Stromal cell of bone marrow (primary cell): ENCODE measurements around the gene ZNF367.

Experiments used
- DNase-seq: peaks from one replicate; pipeline ENCODE4 v3.0.0-alpha.2; 2012; ENCODE audit warnings: low read depth

The ZNF367 gene

DNA sequence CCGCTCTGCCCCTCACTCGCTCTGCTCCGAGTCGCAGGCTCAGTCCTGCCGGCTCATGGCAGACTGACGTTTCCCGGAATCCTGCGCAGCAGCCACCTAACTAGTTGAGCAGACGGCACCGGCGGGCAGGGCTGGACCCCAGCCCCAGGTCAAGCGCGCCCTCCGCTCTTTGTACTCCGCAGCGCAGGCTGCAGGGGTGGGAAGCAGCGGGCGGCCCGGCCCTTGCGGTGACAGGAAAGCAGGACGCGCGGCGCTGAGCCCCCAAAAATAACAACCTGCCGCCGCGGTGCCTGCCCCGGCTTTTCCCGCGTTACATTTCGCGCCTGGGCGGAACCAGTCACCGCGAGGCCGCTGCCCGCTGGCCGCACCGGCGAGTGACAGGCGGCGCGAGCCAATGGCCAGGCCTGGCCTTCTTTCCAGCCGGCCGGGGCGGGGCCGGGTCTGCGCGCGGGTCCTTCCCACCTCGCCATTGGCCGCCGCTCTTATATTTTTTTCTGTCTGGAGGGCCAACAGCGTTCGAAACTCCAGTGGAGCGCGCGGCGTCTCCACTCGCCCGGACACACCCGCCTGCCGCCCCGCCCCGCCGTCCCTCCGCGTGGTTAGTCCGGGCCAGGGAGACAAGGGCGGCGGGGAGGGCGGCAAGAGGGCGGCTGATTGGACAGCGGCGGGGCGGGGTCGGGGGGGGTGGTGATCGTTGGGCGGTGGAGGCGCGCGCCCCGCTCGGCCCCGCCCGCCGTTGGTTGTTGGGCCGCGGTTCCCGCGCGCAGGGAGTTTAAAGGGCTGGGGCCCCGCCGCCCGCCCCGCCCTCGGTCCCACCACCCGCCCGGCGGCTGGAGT lies at the start of gene ZNF367:
TSS of gene ZNF367 (minus strand) at position 288 of the 837 bp plus-strand sequence. CDS start 338 bp downstream, outside the sequence.
- peak; percentile 98 for DNase-seq

DNA sequence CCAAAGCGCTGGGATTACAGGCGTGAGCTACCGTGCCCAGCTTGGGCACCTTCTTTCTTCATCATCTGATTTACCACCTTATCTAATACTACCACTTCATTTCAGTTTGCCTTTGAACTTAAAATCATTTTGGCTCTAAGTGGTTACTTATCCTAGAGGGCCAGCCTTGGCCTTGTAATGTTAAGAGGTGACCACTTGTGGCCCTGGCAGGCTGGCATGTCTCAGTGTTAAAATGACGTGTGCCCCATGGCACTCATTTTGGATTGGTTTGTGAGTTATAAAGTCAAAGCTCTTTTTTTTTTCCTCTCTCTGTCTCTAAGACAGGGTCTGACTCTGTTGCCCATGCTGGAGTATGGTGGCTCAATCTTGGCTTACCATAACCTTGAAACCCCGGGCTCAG lies 49.6 kb upstream of the ZNF367 start:
- no peak for DNase-seq

DNA sequence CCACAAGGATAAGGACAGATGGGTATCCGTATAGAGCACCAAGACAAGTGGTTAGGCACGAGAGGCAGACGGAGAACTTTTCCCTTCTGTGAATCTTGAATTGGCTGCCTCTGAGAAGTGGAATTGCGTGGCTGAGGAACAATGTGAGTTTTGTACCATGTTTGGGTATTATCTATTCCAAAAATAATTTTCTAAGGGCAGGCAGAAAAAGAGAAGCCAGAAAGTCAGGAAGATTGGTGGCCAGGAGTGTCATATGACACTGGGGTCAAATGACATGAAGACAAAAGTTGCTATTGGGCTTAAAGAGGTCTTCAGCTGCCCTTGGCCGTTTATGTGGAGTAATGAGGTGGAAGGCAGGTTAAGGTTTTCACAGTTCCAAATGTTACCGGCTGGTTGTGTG lies 46.3 kb upstream of the ZNF367 start:
- no peak for DNase-seq

DNA sequence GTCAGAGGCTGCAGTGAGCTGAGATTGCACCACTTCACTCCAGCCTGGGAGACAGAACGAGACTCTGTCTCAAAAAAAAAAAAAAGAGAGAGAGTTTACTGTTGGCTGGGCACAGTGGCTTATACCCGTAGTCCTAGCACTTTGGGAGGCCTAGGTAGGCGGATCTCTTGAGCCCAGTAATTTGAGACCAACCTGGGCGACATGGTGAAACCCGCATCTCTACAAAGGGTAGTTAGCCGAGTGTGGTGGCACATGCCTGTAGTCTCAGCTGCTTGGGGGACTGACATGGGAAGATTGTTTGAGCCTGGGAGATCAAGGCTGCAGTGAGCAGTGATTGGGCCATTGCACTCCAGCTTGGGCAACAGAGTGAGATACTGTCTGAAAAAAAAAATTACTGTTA lies 44.4 kb upstream of the ZNF367 start:
- no peak for DNase-seq

DNA sequence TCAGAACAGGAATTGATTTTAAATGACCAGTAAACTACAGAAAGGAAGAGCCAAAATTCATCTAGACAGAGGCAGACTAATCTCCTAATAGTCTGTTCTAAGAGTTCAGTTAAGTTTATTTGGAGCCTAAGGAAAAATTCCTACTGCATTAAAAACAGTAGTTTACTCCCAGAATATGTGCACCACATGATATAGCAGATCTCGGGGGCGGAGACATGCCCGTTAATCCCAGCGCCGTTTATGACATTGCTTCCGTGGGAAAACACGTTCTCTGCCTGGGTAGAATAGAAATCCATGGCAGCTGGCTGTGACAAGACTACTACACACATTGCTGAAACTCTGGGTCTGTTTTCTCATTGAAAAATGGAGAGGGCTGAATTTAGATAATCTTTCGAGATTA lies 43.2 kb upstream of the ZNF367 start:
- DNase-seq, result no peak

DNA sequence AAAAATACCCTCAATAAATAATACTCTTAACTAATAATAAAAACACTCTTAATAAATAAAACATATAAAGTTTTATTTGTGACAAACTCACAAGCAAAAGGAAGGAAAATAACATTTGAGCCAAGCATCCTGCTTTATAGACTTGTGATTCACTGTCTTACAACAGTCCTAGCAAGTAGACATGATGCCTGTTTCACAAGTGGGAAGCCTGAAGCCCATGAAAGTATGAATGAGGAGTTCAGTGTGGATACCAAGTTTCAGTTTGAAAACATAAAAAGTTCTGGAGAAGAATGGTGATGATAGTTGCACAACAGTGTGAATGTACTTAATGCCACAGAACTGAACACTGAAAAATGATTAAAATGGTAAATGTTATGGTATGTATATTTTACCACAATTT lies 42.7 kb upstream of the ZNF367 start:
- peak; percentile 29 for DNase-seq

DNA sequence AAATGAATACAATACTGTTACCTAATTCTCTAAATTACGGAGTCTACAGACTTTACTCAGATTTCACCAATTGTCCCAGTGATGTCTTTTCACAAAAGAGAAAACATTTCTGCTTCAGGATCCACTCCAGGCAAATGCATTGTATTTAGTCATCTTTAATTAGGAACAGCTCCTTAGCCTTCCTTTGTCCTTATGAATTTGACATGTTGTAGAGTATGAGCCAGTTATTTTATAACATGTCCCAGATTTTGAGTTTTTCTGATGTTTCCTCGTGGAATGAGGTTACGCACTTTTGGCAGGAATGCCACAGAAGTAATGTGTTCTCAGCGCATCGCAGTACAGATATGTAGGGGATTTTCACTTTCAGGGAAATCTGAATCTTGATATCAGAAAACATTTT lies 42.3 kb upstream of the ZNF367 start:
- DNase-seq, result no peak

DNA sequence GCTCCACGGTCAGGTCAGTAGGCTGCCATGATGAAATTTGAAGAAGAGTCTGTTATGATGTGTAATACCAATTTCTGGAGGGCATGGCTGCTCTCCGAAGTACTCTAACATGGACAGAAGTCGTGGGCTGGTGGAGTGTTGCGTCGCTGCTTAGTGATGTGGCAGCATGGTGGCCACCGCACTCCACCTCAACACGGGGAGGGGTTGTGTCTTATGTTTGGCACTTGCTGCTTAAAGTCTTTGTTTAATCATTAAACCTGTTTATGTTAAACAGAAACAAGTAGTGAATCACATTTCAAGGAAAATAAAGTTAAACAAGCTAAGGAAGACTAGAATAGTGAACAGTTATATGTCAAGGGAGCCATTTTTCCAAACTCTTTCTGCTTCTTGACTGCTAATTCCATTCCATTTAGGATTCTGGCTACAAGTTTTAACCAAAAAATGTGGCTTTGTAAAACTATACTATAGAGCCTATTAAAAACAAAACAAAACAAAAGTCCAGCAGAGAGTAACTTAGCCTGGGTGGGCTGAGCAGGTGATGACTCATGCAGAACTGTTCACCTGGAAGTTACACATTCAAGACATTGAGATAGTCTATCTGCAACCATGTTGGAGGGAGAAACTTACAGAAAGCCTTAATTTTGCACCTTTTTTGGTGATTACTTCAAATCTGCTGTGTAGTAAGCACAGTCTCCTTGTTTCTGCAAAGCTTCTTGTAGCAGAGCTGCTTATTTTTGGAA lies 41.3 kb upstream of the ZNF367 start:
- DNase-seq, result no peak

DNA sequence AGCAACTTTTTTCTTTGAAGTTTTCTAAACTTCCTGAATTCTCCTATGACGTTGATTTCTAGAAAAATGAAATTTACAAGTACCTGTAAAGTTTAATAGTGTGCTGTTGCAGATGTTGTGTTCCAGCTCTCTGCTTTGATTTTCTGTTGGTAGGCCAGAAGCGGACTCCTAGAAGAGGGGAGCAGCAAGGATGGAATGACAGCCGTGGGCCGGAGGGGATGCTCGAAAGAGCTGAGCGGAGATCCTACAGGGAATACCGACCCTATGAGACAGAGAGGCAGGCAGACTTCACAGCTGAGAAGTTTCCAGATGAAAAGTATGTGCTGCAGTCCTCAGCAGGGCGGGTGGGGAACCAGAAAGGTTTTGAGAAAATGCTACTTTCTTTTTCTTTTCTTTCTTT lies 40.1 kb upstream of the ZNF367 start:
- no peak for DNase-seq

DNA sequence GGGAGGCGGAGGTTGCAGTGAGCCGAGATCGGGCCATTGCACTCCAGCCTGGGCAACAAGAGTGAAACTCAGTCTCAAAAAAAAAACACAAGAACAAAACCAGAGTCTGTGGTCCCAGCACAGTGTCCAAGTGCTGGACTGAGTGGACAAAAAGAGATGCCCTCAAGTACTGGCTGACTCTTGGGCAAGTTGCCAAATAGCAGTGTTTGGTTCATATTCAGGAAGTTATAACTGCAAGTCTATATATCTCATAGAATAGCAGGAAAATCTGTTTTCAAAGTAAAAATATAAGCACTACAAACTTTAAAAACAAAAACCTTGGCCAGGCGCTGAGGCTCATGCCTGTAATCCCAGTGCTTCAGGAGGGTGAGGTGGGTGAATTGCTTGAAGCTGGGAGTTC lies 39.1 kb upstream of the ZNF367 start:
- DNase-seq, result no peak

DNA sequence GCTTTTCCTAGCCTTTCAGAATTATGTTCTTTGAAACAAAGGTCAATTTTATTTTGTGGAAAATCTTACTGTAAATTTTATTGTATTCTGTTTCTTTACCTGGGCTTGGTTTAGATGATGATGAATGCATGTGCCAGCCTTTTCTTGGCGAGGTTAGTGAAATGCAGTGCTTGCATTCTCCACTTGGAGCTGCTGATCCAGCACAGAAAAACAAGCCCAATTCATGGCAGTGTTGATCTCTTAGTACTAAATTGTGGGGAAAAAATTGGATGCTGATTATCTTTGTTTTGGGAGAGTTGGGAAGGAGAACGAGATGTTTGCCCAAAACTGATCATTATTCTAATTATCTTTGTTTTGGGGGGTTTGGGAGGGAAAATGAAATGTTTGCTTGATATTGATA lies 35.5 kb upstream of the ZNF367 start:
- DNase-seq, result peak; percentile 59

DNA sequence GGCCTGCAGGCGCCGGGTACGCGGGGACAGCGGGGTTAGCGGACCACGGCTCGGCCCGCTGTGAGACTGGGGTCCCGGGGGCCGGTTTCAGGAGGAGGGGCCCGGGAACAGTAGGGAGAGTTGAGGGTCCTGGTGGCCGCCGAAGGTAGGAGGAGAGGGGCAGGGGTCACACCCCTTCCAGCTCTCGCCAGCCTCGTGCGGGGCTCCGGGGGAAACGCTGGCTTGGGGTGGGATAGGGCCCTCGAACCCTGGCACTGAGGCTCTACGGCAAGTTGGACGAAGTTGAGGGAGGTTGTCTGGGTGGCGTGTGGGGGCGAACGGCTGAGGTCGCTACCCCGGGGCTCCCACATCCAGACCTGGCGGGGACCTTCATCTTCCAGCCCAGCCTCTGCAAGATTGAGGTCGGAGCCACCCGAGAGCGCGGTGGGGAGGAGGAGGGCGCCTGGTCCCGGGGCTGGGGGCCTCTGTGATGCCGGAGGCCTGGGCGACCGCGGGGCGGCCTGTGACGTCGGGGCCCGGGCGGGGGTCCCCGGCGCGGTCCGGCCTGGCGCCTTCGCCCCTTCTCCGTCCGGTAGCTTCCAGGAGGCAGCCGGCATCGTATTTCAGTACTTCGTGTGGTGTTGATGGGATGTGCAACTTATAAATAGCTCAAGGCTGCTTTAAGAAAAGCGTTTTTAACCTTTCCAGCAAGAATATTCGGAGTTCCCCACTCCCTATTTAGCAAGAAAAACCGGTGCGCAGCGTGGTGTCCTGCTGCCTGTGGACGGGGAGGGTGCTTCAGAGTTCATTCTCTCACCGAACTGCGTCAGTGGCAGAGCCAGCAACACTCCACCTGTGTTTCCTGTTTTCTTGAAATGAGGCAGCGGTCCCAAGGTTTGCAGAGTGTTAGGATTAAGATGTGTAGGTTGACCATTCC lies 32.7 kb upstream of the ZNF367 start:
- DNase-seq, result no peak

DNA sequence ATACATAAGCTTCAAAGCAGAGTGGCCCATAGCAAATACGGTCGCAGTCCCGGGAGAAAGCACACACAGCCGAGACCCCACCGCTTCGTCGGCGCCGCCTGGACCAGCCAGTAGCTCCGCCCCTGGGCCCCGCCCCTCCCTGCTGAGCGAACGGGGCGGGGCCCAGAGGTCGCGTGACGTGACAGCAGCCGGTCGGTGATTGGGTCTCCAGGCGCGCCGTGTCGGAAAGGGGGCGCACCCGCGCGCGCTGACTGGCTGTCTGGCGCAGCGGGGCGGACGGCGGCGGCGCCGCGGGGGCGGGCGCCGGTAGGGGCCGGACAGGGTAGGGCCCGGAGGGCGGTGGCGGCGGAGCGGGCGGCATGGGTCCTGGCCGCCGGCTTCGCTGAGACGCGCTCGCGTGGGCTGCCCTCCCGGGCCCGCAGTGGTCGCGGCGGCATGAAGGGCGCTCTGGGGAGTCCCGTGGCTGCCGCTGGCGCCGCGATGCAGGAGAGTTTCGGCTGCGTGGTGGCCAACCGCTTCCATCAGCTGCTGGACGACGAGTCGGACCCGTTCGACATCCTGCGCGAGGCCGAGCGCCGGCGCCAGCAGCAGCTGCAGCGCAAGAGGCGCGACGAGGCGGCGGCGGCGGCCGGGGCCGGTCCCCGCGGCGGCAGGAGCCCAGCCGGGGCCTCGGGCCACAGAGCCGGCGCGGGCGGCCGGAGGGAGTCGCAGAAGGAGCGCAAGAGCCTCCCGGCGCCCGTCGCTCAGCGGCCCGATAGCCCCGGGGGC lies 31.9 kb upstream of the ZNF367 start, which contains the start of gene HABP4:
TSS of gene HABP4 (plus strand) at position 325 of the 768 bp plus-strand sequence. CDS start at position 436, 111 bp downstream.
- peak; percentile 91 for DNase-seq

DNA sequence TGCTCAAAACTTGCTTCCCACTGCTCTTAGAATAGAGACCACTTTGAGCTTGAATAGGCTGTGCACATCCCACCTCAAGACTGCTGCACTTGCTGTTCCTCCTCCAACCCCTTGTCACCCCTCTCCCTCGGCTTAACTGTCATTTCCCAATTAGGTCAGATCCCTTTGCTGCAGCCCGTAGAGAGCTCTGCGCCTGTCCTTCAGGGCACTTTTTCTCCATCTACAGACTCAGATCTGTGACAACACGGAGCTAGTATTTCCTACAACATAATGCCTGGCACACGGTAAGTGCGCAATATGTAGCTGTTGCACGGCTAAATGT lies 31.3 kb upstream of the ZNF367 start:
- no peak for DNase-seq

DNA sequence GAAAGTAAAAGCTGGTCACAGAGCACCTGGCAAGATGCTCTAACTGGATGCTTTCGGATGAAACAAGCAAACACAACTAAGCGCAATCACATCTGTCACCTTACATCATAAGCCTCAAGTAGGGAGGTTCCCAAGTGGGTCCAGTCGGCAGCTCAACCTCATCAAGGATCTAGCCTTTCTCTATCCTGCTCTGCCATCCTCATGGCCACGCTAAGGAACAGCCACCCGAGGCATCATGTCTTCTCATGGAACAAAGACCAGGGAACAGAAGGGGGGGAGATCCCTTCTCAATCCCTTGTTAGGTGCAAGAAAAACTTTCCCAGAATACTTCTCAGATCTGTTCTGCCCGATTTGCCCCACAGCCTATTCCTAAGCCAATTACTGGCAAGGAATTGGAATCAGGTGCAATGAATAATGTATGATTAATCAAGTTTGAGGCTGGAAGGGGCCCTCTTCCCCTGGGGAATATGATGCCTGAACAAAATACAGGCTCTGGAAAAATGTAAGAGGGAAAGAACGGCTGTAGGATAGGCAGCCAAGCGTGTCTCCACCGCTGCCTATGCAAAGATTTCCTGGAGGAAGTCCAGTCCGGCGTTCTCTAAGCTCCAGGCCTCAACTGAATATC lies 30.5 kb upstream of the ZNF367 start:
- no peak for DNase-seq

DNA sequence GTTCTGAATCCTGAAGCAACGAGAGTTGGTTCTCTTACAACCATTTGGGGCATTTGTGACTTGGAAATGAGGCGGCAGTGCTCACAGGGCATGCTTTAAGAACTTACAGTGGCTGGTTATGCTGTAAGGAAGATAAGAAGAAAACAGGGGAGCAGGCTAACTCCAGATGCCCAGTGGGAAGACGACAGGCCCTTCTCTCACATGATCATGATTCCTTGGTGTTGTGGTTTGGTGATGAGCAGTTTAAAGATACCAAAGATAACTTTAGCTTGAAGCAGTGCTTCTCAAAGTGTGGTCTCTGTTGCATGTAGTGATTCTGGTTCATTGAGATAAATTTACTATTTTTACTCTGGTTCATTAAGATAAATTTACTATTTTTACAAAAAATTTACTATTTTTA lies 29.2 kb upstream of the ZNF367 start:
- DNase-seq, result no peak

DNA sequence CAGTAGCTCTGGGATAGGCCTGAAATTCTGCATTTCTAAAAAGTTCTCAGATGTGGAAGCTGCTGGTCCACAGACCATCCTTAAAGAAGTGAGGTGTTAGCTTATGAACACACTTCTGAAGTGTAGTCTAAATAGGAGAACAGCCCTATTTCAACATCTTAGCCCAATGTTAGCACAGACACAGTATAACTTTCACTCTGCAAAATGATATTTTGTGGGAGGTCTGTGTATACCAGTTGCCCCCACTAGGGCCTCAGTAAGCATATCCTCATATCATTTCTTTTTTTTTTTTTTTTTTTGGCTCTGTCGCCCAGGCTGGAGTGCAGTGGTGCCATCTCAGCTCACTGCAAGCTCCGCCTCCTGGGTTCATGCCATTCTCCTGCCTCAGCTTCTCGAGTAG lies 24.3 kb upstream of the ZNF367 start:
- no peak for DNase-seq

DNA sequence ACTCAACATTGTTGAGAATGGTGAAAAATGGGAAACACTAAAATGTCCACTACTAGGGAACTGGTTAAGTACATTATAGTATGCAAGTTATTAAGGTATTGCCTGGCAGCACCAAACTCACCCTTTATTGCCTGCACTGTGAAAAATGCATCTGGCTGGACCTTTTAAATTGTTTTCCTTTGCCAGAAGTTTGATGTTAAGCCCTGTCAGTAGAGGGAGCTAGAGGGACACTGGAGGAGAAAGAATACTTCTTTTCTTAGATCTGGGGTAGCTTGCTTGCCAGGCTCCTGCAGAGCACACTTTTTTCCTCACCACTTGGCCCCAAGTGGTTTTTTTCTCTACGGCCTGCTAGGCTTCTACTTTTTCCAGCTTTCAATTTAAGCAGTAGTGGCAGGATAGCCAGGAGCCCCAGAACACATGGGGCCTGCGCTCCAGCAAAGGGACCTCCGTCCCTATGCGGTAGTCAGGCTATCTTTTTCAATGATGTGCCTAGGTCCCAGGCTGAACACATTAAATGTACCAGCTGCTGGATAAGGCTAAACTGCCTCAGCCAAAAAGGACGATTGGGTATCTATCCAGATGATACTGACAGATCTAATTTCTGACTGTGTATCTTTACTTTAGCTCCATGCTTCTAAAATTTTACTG lies 23.8 kb upstream of the ZNF367 start:
- DNase-seq, result no peak

DNA sequence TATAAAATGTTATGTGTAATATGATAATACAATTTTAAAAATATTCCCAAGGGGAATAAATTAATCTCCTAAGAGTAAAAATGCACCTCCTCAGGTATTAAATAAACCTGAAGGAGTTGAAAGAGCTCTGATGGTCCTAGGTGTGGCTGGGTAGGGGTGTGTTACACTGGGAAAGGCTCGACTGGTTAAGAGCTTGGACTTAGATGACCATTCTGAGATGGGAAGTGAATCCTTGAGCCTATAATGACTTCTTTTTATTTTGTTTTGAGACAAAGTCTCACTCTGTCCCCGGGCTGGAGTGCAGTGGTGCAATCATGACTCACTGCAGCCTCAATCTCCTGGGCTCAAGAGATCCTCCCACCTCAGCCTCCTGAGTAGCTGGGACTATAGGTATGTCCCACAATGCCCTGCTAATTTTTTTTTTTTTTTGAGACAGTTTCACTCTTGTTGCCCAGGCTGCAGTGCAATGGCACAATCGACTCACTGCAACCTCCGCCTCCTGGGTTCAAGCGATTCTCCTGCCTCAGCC lies 22.6 kb upstream of the ZNF367 start:
- DNase-seq, result no peak

DNA sequence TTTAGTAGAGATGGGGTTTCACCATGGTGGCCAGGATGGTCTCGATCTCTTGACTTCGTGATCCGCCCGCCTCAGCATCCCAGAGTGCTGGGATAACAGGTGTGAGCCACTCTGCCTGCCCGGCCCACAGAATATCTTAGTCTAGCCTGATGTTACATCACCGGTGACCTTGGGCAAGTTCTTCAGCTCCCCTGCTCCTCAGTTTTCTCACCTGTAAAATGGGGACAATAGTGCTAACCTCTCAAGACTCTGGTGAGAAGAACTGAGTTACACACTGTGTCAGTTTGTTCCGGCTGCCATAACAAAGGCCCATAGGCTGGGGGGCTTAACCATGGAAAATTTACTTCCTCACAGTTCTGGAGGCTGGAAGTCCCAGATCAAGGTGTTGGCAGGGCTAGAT lies 19.3 kb upstream of the ZNF367 start:
- DNase-seq, result no peak
